Measurements from ENCODE around the gene NPC1.

NPC1 gene

DNA sequence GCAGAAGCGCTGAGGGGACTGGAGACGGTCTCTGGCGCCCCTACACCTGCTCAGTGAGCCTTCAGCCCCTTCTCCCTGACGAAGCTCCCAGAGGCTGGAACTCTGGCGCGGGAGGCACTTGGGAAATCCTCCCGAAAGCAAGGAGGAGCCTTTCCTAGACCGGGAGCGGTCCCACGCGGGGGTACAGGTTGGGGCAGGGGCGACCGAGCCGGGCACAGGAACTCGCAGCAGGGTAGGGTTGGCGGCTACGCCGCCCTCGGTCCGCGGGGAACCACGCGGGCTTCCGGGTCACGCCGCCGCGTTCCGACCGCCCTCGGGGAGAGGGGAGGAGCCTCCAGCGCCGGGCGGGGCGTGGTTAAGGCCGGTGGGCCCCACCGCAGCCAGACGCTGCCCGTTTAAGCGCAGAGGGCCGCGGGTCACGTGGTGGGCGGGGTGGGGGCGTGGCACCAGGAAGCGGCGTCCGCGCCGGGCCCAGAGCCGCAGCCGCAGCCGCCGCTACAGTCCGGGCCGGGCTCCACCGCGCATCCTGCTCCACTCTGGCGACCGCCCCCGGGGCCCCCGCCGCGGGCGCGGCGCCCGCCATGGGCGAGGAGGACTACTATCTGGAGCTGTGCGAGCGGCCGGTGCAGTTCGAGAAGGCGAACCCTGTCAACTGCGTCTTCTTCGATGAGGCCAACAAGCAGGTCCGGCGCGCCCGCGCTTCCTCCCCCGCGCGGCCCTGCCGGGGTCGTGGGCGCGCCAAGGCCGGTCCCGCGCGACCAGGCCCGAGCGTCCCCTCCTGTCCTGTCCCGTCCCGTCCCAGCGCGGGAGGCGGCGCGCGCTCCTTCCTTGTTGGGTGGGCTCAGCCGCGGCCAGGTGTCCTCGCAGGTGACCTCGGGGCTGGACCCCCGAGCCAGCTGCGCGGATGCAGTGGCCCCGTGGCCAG lies 83.0 kb downstream of the NPC1 start, which contains the start of gene RMC1:
RMC1 (plus strand) TSS at position 474 of the 925 bp plus-strand sequence; CDS start at position 582, 108 bp downstream.
- peak within 1 kb of the TSS; percentile 76 for H3K4me3 ChIP-seq (ENCODE audit: low read length)
- TF ChIP-seq, protein P1, sequence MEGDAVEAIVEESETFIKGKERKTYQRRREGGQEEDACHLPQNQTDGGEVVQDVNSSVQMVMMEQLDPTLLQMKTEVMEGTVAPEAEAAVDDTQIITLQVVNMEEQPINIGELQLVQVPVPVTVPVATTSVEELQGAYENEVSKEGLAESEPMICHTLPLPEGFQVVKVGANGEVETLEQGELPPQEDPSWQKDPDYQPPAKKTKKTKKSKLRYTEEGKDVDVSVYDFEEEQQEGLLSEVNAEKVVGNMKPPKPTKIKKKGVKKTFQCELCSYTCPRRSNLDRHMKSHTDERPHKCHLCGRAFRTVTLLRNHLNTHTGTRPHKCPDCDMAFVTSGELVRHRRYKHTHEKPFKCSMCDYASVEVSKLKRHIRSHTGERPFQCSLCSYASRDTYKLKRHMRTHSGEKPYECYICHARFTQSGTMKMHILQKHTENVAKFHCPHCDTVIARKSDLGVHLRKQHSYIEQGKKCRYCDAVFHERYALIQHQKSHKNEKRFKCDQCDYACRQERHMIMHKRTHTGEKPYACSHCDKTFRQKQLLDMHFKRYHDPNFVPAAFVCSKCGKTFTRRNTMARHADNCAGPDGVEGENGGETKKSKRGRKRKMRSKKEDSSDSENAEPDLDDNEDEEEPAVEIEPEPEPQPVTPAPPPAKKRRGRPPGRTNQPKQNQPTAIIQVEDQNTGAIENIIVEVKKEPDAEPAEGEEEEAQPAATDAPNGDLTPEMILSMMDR (IDR thresholded peaks at IDR 0.05; ENCODE audit: insufficient read depth, low read depth, low read length, missing control alignments), result peak; percentile 17
- peak; percentile 96 for DNase-seq (ENCODE audit: low read depth)

DNA sequence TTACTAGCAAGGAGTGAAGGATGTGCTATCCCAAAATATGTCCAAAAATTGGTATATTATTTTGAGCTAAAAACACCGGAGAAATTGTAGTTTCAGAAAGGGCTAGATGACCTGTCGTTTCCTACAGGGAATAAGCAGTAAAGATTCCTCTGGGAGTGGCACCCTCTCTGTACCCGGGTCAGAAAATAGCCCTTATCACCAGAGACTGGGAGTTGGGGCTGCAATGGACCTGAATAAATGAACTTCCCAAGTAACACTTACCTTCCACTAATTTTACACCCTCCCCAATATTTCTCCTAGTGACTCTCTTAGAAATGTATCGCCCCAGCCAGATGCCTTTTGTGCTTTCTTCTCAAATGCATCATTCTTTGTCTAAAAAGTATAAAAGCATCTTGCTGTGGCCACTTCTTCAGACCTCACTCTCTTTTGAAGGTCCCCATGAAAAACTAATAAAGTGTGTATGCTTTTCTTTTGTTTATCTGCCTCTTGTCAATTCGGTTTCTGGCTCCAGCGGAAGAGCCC lies 83.7 kb downstream of the NPC1 start:
- TF ChIP-seq, protein P1 (IDR thresholded peaks at IDR 0.05; ENCODE audit: insufficient read depth, low read depth, low read length, missing control alignments), result no peak
- no peak for DNase-seq (ENCODE audit: low read depth)
- H3K4me3 ChIP-seq (ENCODE audit: low read length), result peak overlapping the region; percentile 71

DNA sequence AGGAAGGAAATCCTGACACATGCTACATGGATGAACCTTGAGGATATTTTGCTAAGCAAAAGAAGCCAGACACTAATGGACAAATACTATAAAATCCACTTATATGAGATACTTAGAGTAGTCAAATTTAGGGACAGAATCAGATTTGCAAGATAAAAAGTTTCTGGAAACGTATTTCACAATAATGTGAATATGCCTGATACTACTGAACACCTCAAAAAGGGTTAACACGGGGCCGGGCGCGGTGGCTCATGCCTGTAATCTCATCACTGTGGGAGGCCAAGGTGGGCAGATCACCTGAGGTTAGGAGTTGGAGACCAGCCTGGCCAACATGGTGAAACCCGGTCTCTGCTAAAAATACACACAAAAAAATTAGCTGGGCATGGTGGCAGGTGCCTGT lies 84.7 kb downstream of the NPC1 start:
- no peak overlapping the region for H3K4me3 ChIP-seq (ENCODE audit: low read length)
- TF ChIP-seq, protein P1 (IDR thresholded peaks at IDR 0.05; ENCODE audit: insufficient read depth, low read depth, low read length, missing control alignments), result no peak
- DNase-seq (ENCODE audit: low read depth), result no peak

DNA sequence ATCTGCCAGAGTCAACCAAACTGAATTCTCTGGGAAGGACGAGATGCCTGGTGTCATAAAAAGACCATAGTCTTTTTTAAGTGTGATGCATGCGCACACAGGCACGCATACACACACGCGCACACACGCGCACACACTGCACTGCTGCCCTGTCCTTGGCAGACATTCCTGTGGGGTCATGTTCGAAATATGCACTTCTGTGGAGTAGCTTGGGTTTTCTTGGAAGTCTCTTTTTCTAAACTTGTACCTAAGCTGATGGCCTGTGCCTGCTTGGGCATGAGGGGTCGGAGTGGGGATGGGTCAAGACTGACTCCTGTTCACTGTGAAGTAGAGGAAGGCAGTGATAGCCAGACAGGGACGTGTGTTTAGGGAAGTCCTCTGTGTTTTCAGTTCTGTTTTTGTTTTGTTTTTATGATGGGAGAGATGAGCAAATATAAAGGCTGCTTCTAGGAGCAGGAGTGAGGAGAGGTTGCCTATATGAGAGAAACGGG lies 87.0 kb downstream of the NPC1 start:
- TF ChIP-seq, protein P1 (IDR thresholded peaks at IDR 0.05; ENCODE audit: insufficient read depth, low read depth, low read length, missing control alignments), result no peak
- H3K4me3 ChIP-seq (ENCODE audit: low read length), result no peak overlapping the region
- DNase-seq (ENCODE audit: low read depth), result no peak

DNA sequence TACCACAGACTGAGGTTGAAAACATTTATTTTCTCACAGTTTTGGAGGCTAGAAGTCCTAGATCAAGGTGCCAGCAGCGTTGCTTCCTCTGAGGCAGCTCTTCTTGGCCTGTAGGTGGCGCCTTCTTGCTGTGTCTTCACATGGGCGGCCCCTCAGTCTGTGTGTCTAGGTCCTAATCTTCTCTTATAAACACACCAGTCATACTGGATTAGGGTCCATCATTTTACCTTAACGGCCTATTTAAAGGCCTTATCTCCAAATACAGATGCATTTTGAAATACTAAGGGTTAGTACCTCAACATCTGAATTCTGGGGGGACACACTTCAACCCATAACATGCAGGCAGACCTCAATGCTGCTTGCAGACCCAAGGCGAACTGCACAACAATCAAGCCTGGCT lies 87.4 kb downstream of the NPC1 start:
- TF ChIP-seq, protein P1 (IDR thresholded peaks at IDR 0.05; ENCODE audit: insufficient read depth, low read depth, low read length, missing control alignments), result peak; percentile 96
- DNase-seq (ENCODE audit: low read depth), result peak; percentile 78
- no peak overlapping the region for H3K4me3 ChIP-seq (ENCODE audit: low read length)

DNA sequence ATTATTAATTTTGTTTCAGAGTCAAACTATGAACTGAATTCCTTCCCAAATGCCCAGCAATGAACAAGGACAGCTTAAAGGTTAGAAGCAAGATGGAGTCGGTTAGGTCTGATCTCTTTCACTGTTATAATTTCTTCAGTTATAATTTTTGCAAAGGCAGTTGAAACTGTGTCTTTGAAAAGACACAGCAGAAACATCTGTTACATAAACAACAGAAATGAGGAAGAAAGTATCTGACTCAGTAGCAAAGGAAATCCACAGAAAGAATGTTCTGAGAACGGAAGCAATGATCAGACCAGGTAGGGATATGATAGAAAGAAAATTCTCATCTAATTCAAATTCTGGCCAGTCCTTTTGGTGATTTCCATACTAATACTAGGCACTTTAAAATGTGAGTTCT lies 88.2 kb downstream of the NPC1 start:
- DNase-seq (ENCODE audit: low read depth), result no peak
- TF ChIP-seq, protein P1 (IDR thresholded peaks at IDR 0.05; ENCODE audit: insufficient read depth, low read depth, low read length, missing control alignments), result no peak
- no peak overlapping the region for H3K4me3 ChIP-seq (ENCODE audit: low read length)

Data from epithelial cell of esophagus (primary cell).